Uterus (tissue), 4 donors: ENCODE results near the gene PAIP1. TPM values are rescaled to one million over a fixed set of nuclear protein-coding genes. Genes with fewer than 3 reads are reported as not detected.

ENCODE experiments used
- DNase-seq, 2 donors: peaks; one replicate each; pipeline ENCODE4 v3.0.0-alpha.2; 2019 to 2020
- H3K27ac ChIP-seq, 2 donors: fragments of 200-600 bp; sonication (generic); 1 replicate in 1 of 2; 2 replicates in 1 of 2; pipeline ENCODE4 v1.5.1; 2016 to 2018
- H3K27me3 ChIP-seq, 2 donors: fragments of 200-600 bp; sonication (generic); one replicate each; pipeline ENCODE4 v1.5.1; 2018 to 2019; ENCODE audit warnings: control low read depth in 1 of 2
- H3K36me3 ChIP-seq, 2 donors: fragments of 200-600 bp; sonication (generic); one replicate each; pipeline ENCODE4 v1.5.1; 2019; ENCODE audit warnings: control low read depth in 1 of 2
- H3K4me1 ChIP-seq, 2 donors: fragments of 200-600 bp; sonication (generic); one replicate each; pipeline ENCODE4 v1.5.1; 2018 to 2019; ENCODE audit warnings: control low read depth in 1 of 2
- H3K4me3 ChIP-seq, 2 donors: fragments of 200-600 bp; sonication (generic); 1 replicate in 1 of 2; 2 replicates in 1 of 2; pipeline ENCODE4 v1.5.1; 2018 to 2019; ENCODE audit warnings: mild to moderate bottlenecking in 1 of 2
- H3K9me3 ChIP-seq, 2 donors: fragments of 200-600 bp; sonication (generic); one replicate each; pipeline ENCODE4 v1.5.1; 2019; ENCODE audit warnings: control low read depth in 1 of 2
- CTCF ChIP-seq, 4 experiments: fragments of 200-600 bp in 2 of 4; fragments of 450-650 bp in 2 of 4; sonication (generic) in 2 of 4; IDR thresholded peaks; one replicate each; pipeline ENCODE4 v1.5.1; 2016 to 2019; ENCODE audit warnings: antibody characterized with exemption in 4 of 4, mild to moderate bottlenecking in 2 of 4, moderate library complexity in 1 of 4
- POLR2A ChIP-seq, 2 donors: fragments of 450-650 bp; IDR thresholded peaks; one replicate each; pipeline ENCODE4 v1.6.1; 2016; ENCODE audit warnings: antibody characterized with exemption in 2 of 2, mild to moderate bottlenecking in 1 of 2, moderate library complexity in 1 of 2
- intact Hi-C: fragments of 100-400 bp; cut with DNase I; formaldehyde crosslinking; loops from one replicate; pipeline ENCODE4 v1.15.1; 2023; ENCODE audit warnings: low total_unique reads
- total RNA-seq, 4 donors: library from RNA; depleted of rRNA in 3 of 4; stranded (reverse); fragments of >200 nt in 3 of 4; gene quantifications; one replicate each; pipeline versions ENCODE4 v1.1.0 to v1.2.4, GENCODE V29; 2014 to 2023
- donor health status: DM: yes; HTN: yes; CAD: no.

The PAIP1 gene
- total RNA-seq, 4 donors from 2014 or later: 20.7 to 117 (median 75.8) TPM

- H3K9me3 ChIP-seq: no peaks in the 10 kb centered on the region
- H3K27ac ChIP-seq: no peak overlapping the region
- no peak overlapping the region for H3K4me3 ChIP-seq
- H3K4me1 ChIP-seq: no peaks in the 10 kb centered on the region
- TF ChIP-seq POLR2A (IDR thresholded peaks at IDR 0.05) (no peak), CTCF (IDR thresholded peaks at IDR 0.05) (no peak)
- intact Hi-C loops: no loop called here
- DNase-seq: no peak
- no peaks in the 10 kb centered on the region for H3K27me3 ChIP-seq
- no peaks in the 10 kb centered on the region for H3K36me3 ChIP-seq
Observed at GRCh38 chr5:43523662-43524072, 33.2 kb downstream of the PAIP1 start.

- Histone ChIP-seq H3K4me3 (no peak overlapping the region), H3K9me3 (no peaks in the 10 kb centered on the region), H3K36me3 (no peaks in the 10 kb centered on the region), H3K4me1 (no peaks in the 10 kb centered on the region), H3K27me3 (no peaks in the 10 kb centered on the region), H3K27ac (no peak overlapping the region)
- intact Hi-C loops: no loop called here
- DNase-seq: no peak
- TF ChIP-seq POLR2A (IDR thresholded peaks at IDR 0.05) (no peak), CTCF (IDR thresholded peaks at IDR 0.05) (no peak)
Observed at GRCh38 chr5:43520615-43521014, 36.3 kb downstream of the PAIP1 start.

- H3K36me3 ChIP-seq: no peaks in the 10 kb centered on the region
- TF ChIP-seq POLR2A (IDR thresholded peaks at IDR 0.05): no peak
- no peak for TF ChIP-seq CTCF (IDR thresholded peaks at IDR 0.05)
- H3K4me1 ChIP-seq: peaks cover 0 to 5% of the 10 kb centered on the region in 2 donors
- H3K27ac ChIP-seq: peak overlapping the region; percentile 79 to 84
- no peaks in the 10 kb centered on the region for H3K9me3 ChIP-seq
- H3K4me3 ChIP-seq: peak overlapping the region; percentile 54 to 57
- no peak for DNase-seq
- no peaks in the 10 kb centered on the region for H3K27me3 ChIP-seq
- intact Hi-C loops: no loop called here
Observed at GRCh38 chr5:43515678-43516048, 41.2 kb downstream of the PAIP1 start.

GRCh38 chr5:43514816-43515677 lies 41.8 kb downstream of the PAIP1 start, which contains the start of gene C5orf34:
C5orf34 (minus strand) TSS chr5:43515148; CDS start chr5:43509339, 5,809 bp downstream.
- Histone ChIP-seq H3K36me3 (no peaks in the 10 kb centered on the region), H3K27me3 (no peaks in the 10 kb centered on the region), H3K9me3 (no peaks in the 10 kb centered on the region), H3K4me1 (peaks cover 0 to 5% of the 10 kb centered on the region in 2 donors), H3K27ac (peak within 1 kb of the TSS; percentile 79 to 84), H3K4me3 (peak within 1 kb of the TSS; percentile 54 to 57)
- intact Hi-C loops: no loop called here
- TF ChIP-seq CTCF (IDR thresholded peaks at IDR 0.05) (peak in 1 of 4 experiments; percentile 29), POLR2A (IDR thresholded peaks at IDR 0.05) (peak; percentile 50 to 58)
- DNase-seq: peak; percentile 96 to 97

- no peaks in the 10 kb centered on the region for H3K27me3 ChIP-seq
- DNase-seq: no peak
- H3K4me3 ChIP-seq: peak overlapping the region; percentile 54 to 57
- H3K36me3 ChIP-seq: no peaks in the 10 kb centered on the region
- intact Hi-C loops: no loop called here
- H3K27ac ChIP-seq: peak overlapping the region; percentile 79 to 84
- H3K4me1 ChIP-seq: peaks cover 0 to 5% of the 10 kb centered on the region in 2 donors
- no peaks in the 10 kb centered on the region for H3K9me3 ChIP-seq
- TF ChIP-seq POLR2A (IDR thresholded peaks at IDR 0.05) (no peak), CTCF (IDR thresholded peaks at IDR 0.05) (no peak)
Observed at GRCh38 chr5:43514471-43514815, 42.4 kb downstream of the PAIP1 start.
